Measurements from ENCODE around the gene PTPRU.

DNA sequence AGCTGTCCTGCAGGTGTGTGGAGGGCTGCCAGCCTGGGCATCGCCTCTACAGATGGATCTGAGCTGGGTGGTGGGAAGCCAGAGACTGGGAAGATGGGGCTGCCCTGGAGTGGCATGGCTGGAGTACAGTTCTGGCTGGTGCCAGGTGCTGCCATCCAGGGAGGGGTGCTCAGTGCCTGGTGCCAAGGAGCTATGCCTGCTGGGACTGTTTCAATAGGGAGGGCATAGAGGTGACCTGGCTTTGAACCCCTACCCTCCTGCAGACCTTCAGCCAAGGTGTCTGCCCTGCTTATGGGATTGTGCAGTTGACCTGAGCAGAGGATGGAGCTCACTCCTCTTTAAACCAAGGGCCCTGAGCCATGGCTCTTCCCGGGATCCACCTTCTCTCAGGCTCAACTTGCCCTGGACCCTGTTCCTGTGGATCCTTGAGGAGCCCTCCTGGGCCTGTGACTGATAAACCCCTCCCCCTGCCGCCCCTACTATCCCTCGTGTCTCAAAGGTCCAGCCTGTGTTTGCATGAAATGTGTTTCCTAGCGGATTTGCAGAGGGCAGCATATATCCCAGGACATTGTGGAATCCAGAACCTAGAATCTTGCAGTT lies 48.7 kb downstream of the PTPRU start:
- TF ChIP-seq, protein P1, sequence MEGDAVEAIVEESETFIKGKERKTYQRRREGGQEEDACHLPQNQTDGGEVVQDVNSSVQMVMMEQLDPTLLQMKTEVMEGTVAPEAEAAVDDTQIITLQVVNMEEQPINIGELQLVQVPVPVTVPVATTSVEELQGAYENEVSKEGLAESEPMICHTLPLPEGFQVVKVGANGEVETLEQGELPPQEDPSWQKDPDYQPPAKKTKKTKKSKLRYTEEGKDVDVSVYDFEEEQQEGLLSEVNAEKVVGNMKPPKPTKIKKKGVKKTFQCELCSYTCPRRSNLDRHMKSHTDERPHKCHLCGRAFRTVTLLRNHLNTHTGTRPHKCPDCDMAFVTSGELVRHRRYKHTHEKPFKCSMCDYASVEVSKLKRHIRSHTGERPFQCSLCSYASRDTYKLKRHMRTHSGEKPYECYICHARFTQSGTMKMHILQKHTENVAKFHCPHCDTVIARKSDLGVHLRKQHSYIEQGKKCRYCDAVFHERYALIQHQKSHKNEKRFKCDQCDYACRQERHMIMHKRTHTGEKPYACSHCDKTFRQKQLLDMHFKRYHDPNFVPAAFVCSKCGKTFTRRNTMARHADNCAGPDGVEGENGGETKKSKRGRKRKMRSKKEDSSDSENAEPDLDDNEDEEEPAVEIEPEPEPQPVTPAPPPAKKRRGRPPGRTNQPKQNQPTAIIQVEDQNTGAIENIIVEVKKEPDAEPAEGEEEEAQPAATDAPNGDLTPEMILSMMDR (conservative IDR thresholded peaks at IDR 0.05; ENCODE audit: low read depth in 2 of 2), result no peak
- TF ChIP-seq JUNB (IDR thresholded peaks at IDR 0.05; ENCODE audit: unreplicated experiment) (no peak), CREB1 (CRISPR knock-in tag; IDR thresholded peaks at IDR 0.05; ENCODE audit: low read depth) (no peak), POLR2AphosphoS5 (IDR thresholded peaks at IDR 0.05; ENCODE audit: low read depth) (no peak), EZH2 (IDR thresholded peaks at IDR 0.05; ENCODE audit: low read depth, unreplicated experiment) (no peak), NANOG (IDR thresholded peaks at IDR 0.05; ENCODE audit: borderline replicate concordance) (no peak), EZH2phosphoT487 (IDR thresholded peaks at IDR 0.05; ENCODE audit: unreplicated experiment) (no peak), STAT1 (IDR thresholded peaks at IDR 0.05; ENCODE audit: unreplicated experiment) (no peak), ZNF114 (CRISPR knock-in tag; IDR thresholded peaks at IDR 0.05) (no peak)
- TF ChIP-seq, protein P2, sequence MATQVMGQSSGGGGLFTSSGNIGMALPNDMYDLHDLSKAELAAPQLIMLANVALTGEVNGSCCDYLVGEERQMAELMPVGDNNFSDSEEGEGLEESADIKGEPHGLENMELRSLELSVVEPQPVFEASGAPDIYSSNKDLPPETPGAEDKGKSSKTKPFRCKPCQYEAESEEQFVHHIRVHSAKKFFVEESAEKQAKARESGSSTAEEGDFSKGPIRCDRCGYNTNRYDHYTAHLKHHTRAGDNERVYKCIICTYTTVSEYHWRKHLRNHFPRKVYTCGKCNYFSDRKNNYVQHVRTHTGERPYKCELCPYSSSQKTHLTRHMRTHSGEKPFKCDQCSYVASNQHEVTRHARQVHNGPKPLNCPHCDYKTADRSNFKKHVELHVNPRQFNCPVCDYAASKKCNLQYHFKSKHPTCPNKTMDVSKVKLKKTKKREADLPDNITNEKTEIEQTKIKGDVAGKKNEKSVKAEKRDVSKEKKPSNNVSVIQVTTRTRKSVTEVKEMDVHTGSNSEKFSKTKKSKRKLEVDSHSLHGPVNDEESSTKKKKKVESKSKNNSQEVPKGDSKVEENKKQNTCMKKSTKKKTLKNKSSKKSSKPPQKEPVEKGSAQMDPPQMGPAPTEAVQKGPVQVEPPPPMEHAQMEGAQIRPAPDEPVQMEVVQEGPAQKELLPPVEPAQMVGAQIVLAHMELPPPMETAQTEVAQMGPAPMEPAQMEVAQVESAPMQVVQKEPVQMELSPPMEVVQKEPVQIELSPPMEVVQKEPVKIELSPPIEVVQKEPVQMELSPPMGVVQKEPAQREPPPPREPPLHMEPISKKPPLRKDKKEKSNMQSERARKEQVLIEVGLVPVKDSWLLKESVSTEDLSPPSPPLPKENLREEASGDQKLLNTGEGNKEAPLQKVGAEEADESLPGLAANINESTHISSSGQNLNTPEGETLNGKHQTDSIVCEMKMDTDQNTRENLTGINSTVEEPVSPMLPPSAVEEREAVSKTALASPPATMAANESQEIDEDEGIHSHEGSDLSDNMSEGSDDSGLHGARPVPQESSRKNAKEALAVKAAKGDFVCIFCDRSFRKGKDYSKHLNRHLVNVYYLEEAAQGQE (IDR thresholded peaks at IDR 0.05; ENCODE audit: unreplicated experiment), result no peak

All from GM23338 (cell line).